Body of pancreas (tissue), 4 donors: ENCODE results near the gene CNTNAP1. TPM values are rescaled to one million over a fixed set of nuclear protein-coding genes. Genes with fewer than 3 reads are reported as not detected.
A peak's percentile ranks its signal among the peaks of the same experiment; 100 is the strongest.

Source experiments
- ATAC-seq: fragments of 150-250 bp; one replicate; pipeline ENCODE4 v1.9.1; 2016
- DNase-seq, 4 donors: peaks; one replicate each; pipeline ENCODE4 v3.0.0-alpha.2; 2019
- H3K27ac ChIP-seq, 4 donors: fragments of 200-600 bp; sonication (generic); 1 replicate in 3 of 4; 2 replicates in 1 of 4; pipeline versions ENCODE4 v1.5.1 to v1.6.1; 2016 to 2019; ENCODE audit warnings: mild to moderate bottlenecking in 1 of 4, mixed read lengths in 1 of 4, moderate library complexity in 1 of 4
- H3K27me3 ChIP-seq, 2 donors: fragments of 200-600 bp; sonication (generic); one replicate each; pipeline ENCODE4 v1.6.0; 2016; ENCODE audit warnings: mild to moderate bottlenecking in 1 of 2
- H3K36me3 ChIP-seq, 2 donors: fragments of 200-600 bp; sonication (generic); replicated peaks in 1 of 2; 2 replicates each; pipeline ENCODE4 v1.5.1; 2016; ENCODE audit warnings: low read depth in 2 of 2; ENCODE audit not compliant: insufficient read depth in 1 of 2
- H3K4me1 ChIP-seq: fragments of 200-600 bp; sonication (generic); one replicate; pipeline ENCODE4 v1.6.0; 2016
- H3K4me3 ChIP-seq, 2 donors: fragments of 200-600 bp; sonication (generic); 1 replicate in 1 of 2; 2 replicates in 1 of 2; pipeline ENCODE4 v1.5.1; 2016 to 2019
- H3K9me3 ChIP-seq, 3 donors: fragments of 200-600 bp; sonication (generic); 1 replicate in 2 of 3; 2 replicates in 1 of 3; pipeline ENCODE4 v1.5.1; 2016
- CTCF ChIP-seq, 7 experiments: fragments of 450-650 bp in 4 of 7; fragments of 200-600 bp in 3 of 7; sonication (generic) in 3 of 7; IDR thresholded peaks; one replicate each; pipeline ENCODE4 v1.5.1; 2016 to 2019; ENCODE audit warnings: antibody characterized with exemption in 7 of 7
- POLR2A ChIP-seq, 3 donors: fragments of 450-650 bp; IDR thresholded peaks; one replicate each; pipeline ENCODE4 v1.6.1; 2016; ENCODE audit warnings: antibody characterized with exemption in 3 of 3, mild to moderate bottlenecking in 2 of 3
- WGBS, 2 donors: methylation state at CpG; one replicate each; pipeline ENCODE4 v1.1.5; 2017; 5-methylcytosine and 5-hydroxymethylcytosine counted together
- intact Hi-C: fragments of 100-400 bp; cut with DNase I; formaldehyde crosslinking; loops from one replicate; pipeline ENCODE4 v1.15.1; 2023
- total RNA-seq, 2 donors: library from RNA; depleted of rRNA; stranded (reverse); fragments of >200 nt; gene quantifications; one replicate each; pipeline ENCODE4 v1.1.0, GENCODE V29; 2016

The CNTNAP1 gene
- 1 to 10 TPM; 4.9 to 6.7 TPM for total RNA-seq

DNA sequence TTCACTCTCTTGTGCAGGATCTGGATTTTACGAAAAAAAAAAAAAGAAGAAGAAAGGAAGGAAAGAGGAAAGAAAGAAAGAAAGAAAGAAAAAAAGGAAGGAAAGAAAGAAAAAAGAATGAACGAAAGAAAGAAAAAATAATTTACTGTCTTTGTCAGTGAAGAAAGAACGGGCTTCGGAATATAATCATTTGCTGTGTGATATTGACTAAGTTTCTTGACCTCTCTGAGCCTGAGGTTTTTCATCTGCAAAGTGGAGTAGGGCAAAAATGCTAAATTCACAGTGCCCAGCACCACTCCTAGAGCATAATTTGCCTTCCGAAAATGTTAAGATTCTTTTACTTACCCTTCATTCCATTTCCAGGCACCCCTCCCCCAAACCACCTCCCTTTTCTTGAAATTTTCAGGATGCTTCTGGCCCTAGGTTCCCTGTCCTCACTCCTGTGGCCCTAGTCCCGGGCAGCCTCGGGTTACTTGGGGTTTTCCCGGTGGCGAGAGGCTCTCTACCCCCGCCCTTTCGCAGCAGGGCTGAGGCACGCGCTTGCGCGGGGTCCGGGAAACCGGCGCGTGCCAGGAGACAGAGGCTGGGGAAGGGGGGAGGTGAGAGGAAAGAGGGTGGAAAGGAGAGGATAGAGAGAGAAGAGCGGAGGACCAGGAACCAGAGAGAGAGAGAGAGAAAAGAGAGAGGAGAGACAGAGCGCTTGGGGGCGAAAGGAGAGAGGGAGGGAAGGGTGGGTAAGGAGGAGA is at the start of gene CNTNAP1:
CNTNAP1 (plus strand) TSS at position 556 of the 746 bp plus-strand sequence. CDS start 299 bp downstream, outside the sequence.
- no peak within 1 kb of the TSS for H3K4me3 ChIP-seq
- H3K4me1 ChIP-seq: peaks cover 51% of the 10 kb centered on the region
- WGBS, 2 donors: 16 to 25% methylated on average over 22 of the region's 22 CpGs
- H3K27ac ChIP-seq: no peak within 1 kb of the TSS
- no peak for ATAC-seq
- no peak for TF ChIP-seq POLR2A (IDR thresholded peaks at IDR 0.05)
- no peak for TF ChIP-seq CTCF (IDR thresholded peaks at IDR 0.05)
- H3K9me3 ChIP-seq: no peaks in the 10 kb centered on the region
- intact Hi-C loops: loop anchor here (5.0 kb wide), 2 partner anchors 65 to 105 kb away; partner anchors contain the start of gene PSMC3IP
- DNase-seq: peak in 3 of 4 donors; percentile 40 to 54 (median 44)
- no peaks in the 10 kb centered on the region for H3K27me3 ChIP-seq
- H3K36me3 ChIP-seq: no peaks in the 10 kb centered on the region

DNA sequence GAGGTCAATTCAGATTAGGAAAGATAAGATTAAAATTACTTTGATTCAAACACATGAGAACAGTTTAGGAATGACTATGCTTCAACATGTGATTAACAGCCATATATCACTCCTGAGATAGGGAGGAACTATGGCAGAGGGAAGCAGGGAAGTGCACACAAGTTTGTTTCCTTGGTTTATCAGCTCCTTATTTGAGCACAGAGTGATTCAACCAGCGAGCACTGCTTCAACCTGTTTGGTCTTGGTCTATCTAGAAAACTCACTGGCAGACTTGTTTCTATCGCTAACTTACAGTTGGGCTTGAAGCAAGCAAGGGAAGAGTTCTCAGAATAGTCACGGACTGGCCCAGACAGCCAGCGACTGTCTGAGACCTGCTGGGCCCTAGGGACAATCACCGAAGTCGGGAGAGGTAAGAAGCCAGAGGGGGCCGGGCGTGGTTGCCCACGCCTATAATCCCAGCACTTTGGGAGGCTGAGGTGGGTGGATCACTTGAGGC is 49.3 kb upstream of the CNTNAP1 start:
- DNase-seq: peak in 3 of 4 donors; percentile 47 to 64 (median 61)
- intact Hi-C loops: no loop called here
- no peaks in the 10 kb centered on the region for H3K36me3 ChIP-seq
- no peak overlapping the region for H3K4me3 ChIP-seq
- H3K9me3 ChIP-seq: no peaks in the 10 kb centered on the region
- WGBS, 2 donors: 62 to 65% methylated on average over 9 of the region's 9 CpGs
- TF ChIP-seq CTCF (IDR thresholded peaks at IDR 0.05) (no peak), POLR2A (IDR thresholded peaks at IDR 0.05) (peak in 2 of 3 donors; percentile 41 to 55)
- H3K27ac ChIP-seq: peak overlapping the region; percentile 69 to 85 (median 77)
- H3K4me1 ChIP-seq: peaks cover 49% of the 10 kb centered on the region
- no peaks in the 10 kb centered on the region for H3K27me3 ChIP-seq
- peak; percentile 39 for ATAC-seq

- DNase-seq: no peak
- 84% methylated on average over 4 to 6 of the region's 7 CpGs for WGBS, 2 donors
Observed at GRCh38 chr17:42639525-42640113, 42.7 kb upstream of the CNTNAP1 start.

GRCh38 chr17:42640121-42640520 is 42.2 kb upstream of the CNTNAP1 start:
- ATAC-seq (no peak), DNase-seq (no peak)
- intact Hi-C loops: no loop called here
- no peaks in the 10 kb centered on the region for H3K9me3 ChIP-seq
- H3K36me3 ChIP-seq: no peaks in the 10 kb centered on the region
- H3K27me3 ChIP-seq: no peaks in the 10 kb centered on the region
- TF ChIP-seq CTCF (IDR thresholded peaks at IDR 0.05): no peak
- TF ChIP-seq POLR2A (IDR thresholded peaks at IDR 0.05): no peak
- H3K4me1 ChIP-seq: no peaks in the 10 kb centered on the region
- 88 to 95% methylated on average over 3 to 4 of the region's 4 CpGs for WGBS, 2 donors
- no peak overlapping the region for H3K27ac ChIP-seq
- H3K4me3 ChIP-seq: no peak overlapping the region

More at GRCh38 chr17:42639525-42640113, 42.7 kb upstream of the CNTNAP1 start:
- Histone ChIP-seq H3K27ac (no peak overlapping the region), H3K4me3 (no peak overlapping the region), H3K4me1 (no peaks in the 10 kb centered on the region), H3K9me3 (no peaks in the 10 kb centered on the region), H3K27me3 (no peaks in the 10 kb centered on the region), H3K36me3 (no peaks in the 10 kb centered on the region)
- ATAC-seq: no peak
- intact Hi-C loops: no loop called here
- TF ChIP-seq POLR2A (IDR thresholded peaks at IDR 0.05) (no peak), CTCF (IDR thresholded peaks at IDR 0.05) (no peak)
